COLO668 (cell line): ENCODE results near the gene CBLB.

ENCODE experiments used
- DNase-seq: peaks from one replicate; lab custom pipeline; 2025; ENCODE audit not compliant: unreplicated experiment; lab: John Stamatoyannopoulos, UW

CBLB gene

GRCh38 chr3:105649480-105649879 is 219.3 kb downstream of the CBLB start:
- DNase-seq = no peak

GRCh38 chr3:105647047-105647446 is 221.8 kb downstream of the CBLB start:
- no peak for DNase-seq

DNA sequence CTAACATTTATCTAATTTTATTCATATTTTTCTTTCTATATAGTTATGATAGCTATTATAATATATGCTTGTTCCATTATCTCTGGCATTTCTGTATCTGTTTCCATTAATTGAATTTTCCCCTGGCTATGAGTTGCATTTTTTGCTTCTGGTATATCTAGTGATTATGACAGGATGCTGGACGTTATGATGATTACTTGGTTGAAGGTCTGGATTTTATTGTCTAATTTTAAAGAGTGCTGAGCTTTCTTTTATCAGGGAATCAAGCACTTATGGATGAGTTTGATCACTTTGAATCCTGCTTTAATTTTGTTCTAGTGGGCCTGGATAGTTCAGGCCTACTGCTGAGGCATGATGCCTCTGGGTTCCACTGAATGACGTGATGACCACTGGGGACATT is 229.7 kb downstream of the CBLB start:
- no peak for DNase-seq

GRCh38 chr3:105634708-105635107 is 234.1 kb downstream of the CBLB start:
- DNase-seq = no peak

GRCh38 chr3:105629718-105630117 is 239.1 kb downstream of the CBLB start:
- DNase-seq = no peak

GRCh38 chr3:105626739-105627138 is 242.1 kb downstream of the CBLB start:
- DNase-seq = no peak

DNA sequence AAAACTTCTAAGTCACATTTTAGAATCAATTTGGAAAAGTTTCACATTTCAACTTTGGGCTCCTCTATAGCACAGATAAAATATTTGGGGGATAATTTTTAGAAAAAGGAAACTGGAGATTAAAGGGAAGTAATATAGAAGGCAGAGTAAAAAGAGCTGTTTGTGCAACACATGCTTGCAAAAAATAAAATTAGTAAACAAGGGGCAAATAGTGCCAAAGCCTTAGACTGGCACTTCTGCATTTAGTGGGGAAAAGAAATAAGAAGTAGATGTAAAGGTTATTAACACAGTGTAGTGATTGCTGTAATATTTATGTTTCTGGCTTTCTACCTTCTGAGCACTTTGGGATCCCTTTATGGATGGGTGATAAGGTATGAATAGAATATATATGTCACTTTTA is 246.6 kb downstream of the CBLB start:
- DNase-seq = no peak

GRCh38 chr3:105620236-105620635 is 248.6 kb downstream of the CBLB start:
- DNase-seq = no peak

DNA sequence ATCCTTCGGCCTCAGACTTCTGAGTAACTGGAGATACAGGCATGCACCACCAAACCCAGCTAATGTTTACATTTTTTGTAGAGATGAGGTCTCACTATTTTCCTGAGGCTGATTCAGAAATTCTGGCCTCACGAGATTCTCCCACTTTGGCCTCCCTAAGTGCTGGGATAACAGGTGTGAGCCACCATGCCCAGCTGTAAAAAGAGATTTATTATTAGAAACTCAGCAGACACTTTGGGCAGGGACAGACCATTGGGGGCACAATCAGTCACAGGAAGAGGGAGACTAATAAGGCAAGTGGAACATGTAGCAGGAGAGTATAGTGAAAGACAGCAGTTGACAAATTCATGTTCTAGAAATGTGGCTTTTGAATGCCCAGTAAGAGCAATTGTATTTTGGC is 249.2 kb downstream of the CBLB start:
- DNase-seq = no peak

GRCh38 chr3:105618556-105618955 is 250.3 kb downstream of the CBLB start:
- DNase-seq = no peak

DNA sequence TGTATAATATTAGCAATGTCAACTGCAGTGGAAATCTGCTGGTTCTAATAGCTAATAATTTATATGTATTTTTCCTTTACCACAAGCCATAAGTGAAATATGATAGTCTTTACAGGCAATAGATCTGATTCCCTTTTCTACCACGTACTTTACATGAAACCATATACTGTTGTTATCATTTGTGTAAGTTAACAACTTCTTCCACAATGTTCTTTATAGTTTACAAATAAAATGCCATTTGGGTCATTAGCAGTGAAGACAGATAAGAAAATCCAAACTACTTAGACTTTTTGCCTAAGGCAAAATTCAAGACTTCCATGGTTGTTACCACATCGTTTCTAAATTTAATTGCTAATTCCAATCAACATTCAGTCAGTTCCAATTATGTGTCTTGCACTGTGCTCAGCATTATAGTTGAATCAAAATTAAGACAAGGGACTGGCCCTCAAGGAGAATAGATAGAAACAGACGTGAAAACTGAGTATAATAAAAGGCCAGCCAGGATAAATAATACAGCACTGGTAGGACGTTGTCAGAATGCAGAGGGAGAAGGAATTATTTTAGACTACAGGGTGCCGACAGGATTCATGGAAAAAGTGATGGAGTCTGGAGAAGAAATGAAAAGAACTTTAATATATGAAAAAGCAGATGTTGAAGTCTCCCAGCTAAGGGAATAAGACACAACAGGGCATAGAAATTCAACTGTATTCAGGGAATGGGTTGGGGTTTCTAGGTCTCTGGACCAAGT is 252.3 kb downstream of the CBLB start:
- DNase-seq = no peak

- DNase-seq = no peak
These were observed 253.0 kb downstream of the CBLB start for GRCh38 chr3:105615814-105616213.

GRCh38 chr3:105614288-105615030 is 254.4 kb downstream of the CBLB start:
- no peak for DNase-seq

DNA sequence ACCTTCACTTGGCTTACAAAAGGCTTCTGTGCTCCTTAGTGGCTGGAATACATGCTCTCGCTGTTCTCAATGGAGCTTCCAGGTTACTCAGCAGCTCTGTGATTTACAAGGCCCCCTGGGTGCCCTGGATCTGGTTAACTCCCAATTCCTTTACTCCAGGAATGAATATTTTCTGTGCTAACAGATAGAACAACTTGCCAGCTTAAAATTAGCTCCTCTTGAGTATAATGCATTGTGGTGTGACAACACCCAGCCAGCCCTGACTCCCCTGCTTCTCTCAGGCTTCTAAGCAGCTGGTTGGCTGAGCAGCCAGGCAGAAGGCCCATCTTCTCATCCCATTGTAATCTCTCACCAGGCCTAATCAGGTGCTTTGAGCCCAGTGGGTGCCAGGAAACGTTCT is 255.7 kb downstream of the CBLB start:
- DNase-seq = no peak

DNA sequence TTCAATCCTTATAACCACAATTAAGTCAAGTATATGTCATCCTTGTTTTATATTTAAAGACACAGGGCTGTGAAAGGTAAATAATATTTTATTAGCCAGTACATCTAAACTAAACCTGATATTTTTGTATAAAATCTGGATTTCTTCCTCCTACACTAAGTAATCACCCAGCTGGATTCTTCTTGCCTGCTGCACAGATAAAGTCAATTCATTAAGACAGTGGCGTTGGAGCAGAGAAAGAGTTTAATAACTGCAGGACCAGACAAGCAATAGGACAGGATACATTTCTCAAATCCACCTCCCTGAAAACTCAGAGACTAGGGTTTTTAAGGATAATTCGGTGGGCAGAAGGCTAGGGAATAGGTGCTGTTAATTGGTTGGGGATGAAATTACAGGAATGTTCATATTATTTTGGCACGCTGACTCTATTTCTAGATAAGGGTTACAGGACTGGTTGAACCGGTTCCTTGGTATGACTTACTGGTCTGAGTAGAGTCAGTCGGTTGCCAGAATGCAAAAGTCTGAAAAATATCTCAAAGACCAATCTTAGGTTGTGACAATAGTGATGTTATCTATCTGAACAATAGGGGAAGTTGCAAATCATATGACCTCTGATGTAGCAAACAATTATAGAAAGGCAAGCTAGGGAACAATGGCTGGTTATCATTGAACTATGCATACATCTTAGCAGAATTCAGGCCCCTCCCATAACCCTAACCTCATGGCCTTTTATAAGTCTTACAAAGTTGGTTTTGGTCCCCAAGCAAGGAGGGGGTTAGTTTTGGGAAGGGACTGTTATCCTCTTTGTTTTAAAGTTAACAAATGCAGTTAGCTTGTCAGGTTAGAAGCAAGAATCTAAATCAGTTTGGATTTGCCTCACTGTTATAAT is 257.3 kb downstream of the CBLB start:
- DNase-seq = no peak

- no peak for DNase-seq
These were observed 258.3 kb downstream of the CBLB start for GRCh38 chr3:105610473-105610872.

- no peak for DNase-seq
These were observed 260.2 kb downstream of the CBLB start for GRCh38 chr3:105608623-105609022.

DNA sequence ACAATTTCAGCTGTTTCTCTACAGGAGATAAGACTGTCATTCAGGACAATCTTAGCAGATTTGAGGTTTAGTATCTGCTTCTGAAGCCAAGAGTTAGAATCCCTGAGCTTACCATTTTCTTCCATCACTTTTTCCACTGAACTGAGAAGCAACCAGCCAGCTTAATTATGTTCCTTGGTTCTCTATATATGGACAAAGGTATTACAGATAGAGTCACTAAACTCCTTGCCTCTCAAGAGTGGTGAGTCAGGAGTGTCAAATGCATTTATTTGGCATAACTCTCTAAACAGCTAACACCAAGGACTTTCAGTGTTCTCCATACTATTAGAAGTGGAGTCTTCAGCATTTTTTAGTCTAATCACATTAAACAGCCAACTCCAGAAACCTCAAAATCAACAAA is 262.8 kb downstream of the CBLB start:
- no peak for DNase-seq
